ENCODE measurements around the gene CLIC3.

GRCh38 chr9:136994180-136994887 lies 2.0 kb downstream of the CLIC3 start:
- TF ChIP-seq, protein P1, sequence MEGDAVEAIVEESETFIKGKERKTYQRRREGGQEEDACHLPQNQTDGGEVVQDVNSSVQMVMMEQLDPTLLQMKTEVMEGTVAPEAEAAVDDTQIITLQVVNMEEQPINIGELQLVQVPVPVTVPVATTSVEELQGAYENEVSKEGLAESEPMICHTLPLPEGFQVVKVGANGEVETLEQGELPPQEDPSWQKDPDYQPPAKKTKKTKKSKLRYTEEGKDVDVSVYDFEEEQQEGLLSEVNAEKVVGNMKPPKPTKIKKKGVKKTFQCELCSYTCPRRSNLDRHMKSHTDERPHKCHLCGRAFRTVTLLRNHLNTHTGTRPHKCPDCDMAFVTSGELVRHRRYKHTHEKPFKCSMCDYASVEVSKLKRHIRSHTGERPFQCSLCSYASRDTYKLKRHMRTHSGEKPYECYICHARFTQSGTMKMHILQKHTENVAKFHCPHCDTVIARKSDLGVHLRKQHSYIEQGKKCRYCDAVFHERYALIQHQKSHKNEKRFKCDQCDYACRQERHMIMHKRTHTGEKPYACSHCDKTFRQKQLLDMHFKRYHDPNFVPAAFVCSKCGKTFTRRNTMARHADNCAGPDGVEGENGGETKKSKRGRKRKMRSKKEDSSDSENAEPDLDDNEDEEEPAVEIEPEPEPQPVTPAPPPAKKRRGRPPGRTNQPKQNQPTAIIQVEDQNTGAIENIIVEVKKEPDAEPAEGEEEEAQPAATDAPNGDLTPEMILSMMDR (IDR thresholded peaks at IDR 0.05) = no peak
- no peak for TF ChIP-seq POLR2A (IDR thresholded peaks at IDR 0.05)
